Stomach (tissue), 4 donors: ENCODE results near the gene PADI3.

Source experiments
- CTCF ChIP-seq, 7 experiments: fragments of 450-650 bp in 4 of 7; fragments of 200-600 bp in 3 of 7; sonication (generic) in 3 of 7; IDR thresholded peaks; one replicate each; pipeline ENCODE4 v1.5.1; 2016 to 2019; ENCODE audit warnings: antibody characterized with exemption in 7 of 7, control low read depth in 2 of 7, mild to moderate bottlenecking in 1 of 7
- POLR2A ChIP-seq, 4 donors: fragments of 450-650 bp; IDR thresholded peaks; one replicate each; pipeline ENCODE4 v1.6.1; 2016; ENCODE audit warnings: antibody characterized with exemption in 4 of 4, control low read depth in 2 of 4, mild to moderate bottlenecking in 1 of 4, moderate library complexity in 1 of 4

- TF ChIP-seq POLR2A (IDR thresholded peaks at IDR 0.05) (no peak), CTCF (IDR thresholded peaks at IDR 0.05) (no peak)
Measured at GRCh38 chr1:17307946-17308345, 59.0 kb downstream of the PADI3 start, which contains the start of gene PADI4.
